Endothelial cell of umbilical vein (primary cell): ENCODE data around the gene PRR5L. TPM values are rescaled to one million over a fixed set of nuclear protein-coding genes. Genes with fewer than 3 reads are reported as not detected.

Source experiments
- BruUV-seq: library from RNA; stranded (reverse); fragments of 400-500 nt; replicated peaks from 2 replicates; lab custom pipeline; 2021; lab: Mats Ljungman, UMichigan
- CTCF ChIA-PET: fragments of 300-600, 350-600 bp; sonication (Branson Sonifier 250); formaldehyde crosslinking; loops from one replicate; lab custom pipeline; 2021; ENCODE audit warnings: antibody characterized with exemption, inconsistent platforms; lab: Charles Lee
- POLR2A ChIA-PET: fragments of 300-600, 350-600 bp; sonication (Branson Sonifier 250); formaldehyde crosslinking; loops from one replicate; lab custom pipeline; 2021; ENCODE audit warnings: antibody characterized with exemption, inconsistent platforms; lab: Charles Lee
- DNase-seq: peaks from one replicate; pipeline ENCODE4 v3.0.0-alpha.2; 2011; ENCODE audit warnings: low read depth, low spot score
- FAIRE-seq: peaks from 2 replicates; lab custom pipeline; 2011; peaks lifted over from hg19 to GRCh38; lab: Jason Lieb, UNC
- H2AFZ ChIP-seq: 2 replicates; pipeline ENCODE4 v1.6.0; 2012; ENCODE audit warnings: low read depth, low read length, control low read depth, inconsistent platforms
- H3K27ac ChIP-seq: 2 replicates; pipeline ENCODE4 v1.5.1; 2011; ENCODE audit warnings: low read depth, mild to moderate bottlenecking, control low read depth, low read length, moderate library complexity; ENCODE audit not compliant: insufficient read depth
- H3K27me3 ChIP-seq, 2 experiments: 2 replicates each; pipeline versions ENCODE4 v1.6.0 to v1.6.1; 2011; ENCODE audit warnings: low read length in 2 of 2, mixed read lengths in 1 of 2; ENCODE audit not compliant: control insufficient read depth in 2 of 2, insufficient read depth in 2 of 2
- H3K36me3 ChIP-seq, 2 experiments: 2 replicates in 1 of 2; 3 replicates in 1 of 2; pipeline ENCODE4 v1.5.1; 2011; ENCODE audit warnings: low read length in 2 of 2, mild to moderate bottlenecking in 1 of 2, moderate library complexity in 1 of 2; ENCODE audit not compliant: control insufficient read depth in 2 of 2, insufficient read depth in 2 of 2; ENCODE audit errors: extremely low read depth in 1 of 2
- H3K4me1 ChIP-seq: 3 replicates; pipeline ENCODE4 v1.5.1; 2011; ENCODE audit warnings: mild to moderate bottlenecking, low read length; ENCODE audit not compliant: control insufficient read depth, insufficient read depth; ENCODE audit errors: extremely low read depth
- H3K4me2 ChIP-seq: 2 replicates; pipeline ENCODE4 v1.6.1; 2011; ENCODE audit warnings: low read length, control low read depth, mixed read lengths; ENCODE audit not compliant: insufficient read depth
- H3K4me3 ChIP-seq, 3 experiments: fragments of 200-600 bp in 1 of 3; sonication (generic), shearing (Covaris generic) in 1 of 3; replicated peaks in 1 of 3; 2 replicates each; pipeline ENCODE4 v1.5.1; 2011 to 2016; ENCODE audit warnings: control low read depth in 3 of 3, low read length in 3 of 3, mild to moderate bottlenecking in 2 of 3, inconsistent platforms in 1 of 3, low read depth in 1 of 3, moderate library complexity in 1 of 3; ENCODE audit not compliant: insufficient read depth in 1 of 3
- H3K79me2 ChIP-seq: 2 replicates; pipeline ENCODE4 v1.6.0; 2012; ENCODE audit warnings: low read length, inconsistent platforms; ENCODE audit not compliant: control insufficient read depth, insufficient read depth
- H3K9ac ChIP-seq: replicated peaks from 2 replicates; pipeline ENCODE3; 2011; ENCODE audit warnings: low read length, control low read depth; ENCODE audit not compliant: insufficient read depth; ENCODE audit errors: extremely low read depth
- H3K9me1 ChIP-seq: replicated peaks from 3 replicates; pipeline ENCODE4 v1.6.0; 2011; ENCODE audit warnings: mild to moderate bottlenecking, low read length; ENCODE audit not compliant: control insufficient read depth, insufficient read depth; ENCODE audit errors: extremely low read depth
- H3K9me3 ChIP-seq: replicated peaks from 2 replicates; pipeline ENCODE4 v1.5.1; 2012; ENCODE audit warnings: low read length, inconsistent platforms; ENCODE audit not compliant: control insufficient read depth, insufficient read depth
- H4K20me1 ChIP-seq: replicated peaks from 2 replicates; pipeline ENCODE3; 2011; ENCODE audit warnings: mild to moderate bottlenecking, low read length; ENCODE audit not compliant: control insufficient read depth, insufficient read depth; ENCODE audit errors: extremely low read depth
- CTCF ChIP-seq, 2 donors: IDR thresholded peaks; 1 replicate in 1 of 2; 2 replicates in 1 of 2; pipeline ENCODE4 v1.5.1; 2011; ENCODE audit warnings: low read length in 2 of 2, mild to moderate bottlenecking in 2 of 2, moderate library complexity in 2 of 2, control low read depth in 1 of 2, inconsistent platforms in 1 of 2, low read depth in 1 of 2; ENCODE audit not compliant: insufficient read depth in 1 of 2; ENCODE audit errors: extremely low read depth in 1 of 2
- FOS ChIP-seq: IDR thresholded peaks from 2 replicates; pipeline ENCODE4 v1.6.1; 2011; ENCODE audit warnings: mild to moderate bottlenecking, low read length, moderate library complexity, borderline replicate concordance; ENCODE audit not compliant: insufficient read depth
- MYC ChIP-seq: IDR thresholded peaks from one replicate; pipeline ENCODE4 v1.6.1; 2011; ENCODE audit warnings: mild to moderate bottlenecking, low read depth, low read length
- POLR2AphosphoS5 ChIP-seq: IDR thresholded peaks from 2 replicates; pipeline ENCODE4 v1.6.1; 2012; ENCODE audit warnings: low read depth, mild to moderate bottlenecking, control low read depth, low read length, moderate library complexity; ENCODE audit not compliant: insufficient read depth
- dilution Hi-C: fragments of 300-500 bp; cut with MboI; formaldehyde crosslinking; loops from one replicate; pipeline ENCODE4 v1.15.0; 2019; ENCODE audit warnings: low sequenced_read_pairs; ENCODE audit not compliant: extremely low pct_ligation_motif_present
- intact Hi-C: fragments of 100-400 bp; cut with micrococcal nuclease; formaldehyde crosslinking; loops from one replicate; pipeline ENCODE4 v1.10.0; 2022
- polyA plus RNA-seq, 4 experiments: library from polyadenylated mRNA; depleted of rRNA in 3 of 4; stranded (reverse) in 3 of 4; unstranded in 1 of 4; fragments of >200 nt; gene quantifications; 2 replicates each; pipeline versions ENCODE4 v1.2.1 to v1.2.3, GENCODE V29; 2011 to 2012; ENCODE audit warnings: missing spikeins in 1 of 4
- total RNA-seq: library from RNA; stranded (reverse); gene quantifications from 2 replicates; pipeline ENCODE4 v1.2.3, GENCODE V29; 2021

Gene PRR5L
- total and polyA plus RNA-seq, 2 donors (not counting 3 experiments of a cell fraction or from before 2014, with no cell fraction given): 2.5 to 6.1 TPM

GRCh38 chr11:36265793-36266628 lies 30.1 kb upstream of the PRR5L start:
- ChIA-PET POLR2A (no interaction called here), CTCF (interaction anchor here (0.5 to 7.5 kb wide), 47 partner anchors 9 to 781 kb away, joined by 3 to 162 read pairs (median 4); partner anchors contain the start of genes FJX1 and TRIM44)
- Histone ChIP-seq H3K4me3 (no peak overlapping the region), H3K27ac (no peak overlapping the region), H3K9ac (no peak overlapping the region), H3K4me1 (no peaks in the 10 kb centered on the region), H2AFZ (no peak overlapping the region), H4K20me1 (no peaks in the 10 kb centered on the region), H3K9me3 (no peaks in the 10 kb centered on the region), H3K27me3 (peaks cover 0 to 5% of the 10 kb centered on the region in 2 experiments), H3K79me2 (no peaks in the 10 kb centered on the region), H3K4me2 (no peak overlapping the region), H3K9me1 (no peaks in the 10 kb centered on the region), H3K36me3 (no peaks in the 10 kb centered on the region)
- intact Hi-C loops (loop anchor here (1.0 to 10.0 kb wide), 4 partner anchors 444 to 1341 kb away; no protein-coding TSS in a partner anchor), dilution Hi-C loops (loop anchor here (25.0 kb wide), 2 partner anchors 454 to 654 kb away; partner anchors contain the start of gene FJX1)
- BruUV-seq: no TSS peak
- FAIRE-seq: peak; percentile 94
- TF ChIP-seq POLR2AphosphoS5 (no peak), MYC (no peak), CTCF (IDR thresholded peaks at IDR 0.05; ENCODE audit: extremely low read depth in 1 of 2, insufficient read depth in 1 of 2, low read depth in 1 of 2, low read length in 2 of 2) (peak; percentile 86 to 89), FOS (no peak)
- DNase-seq: peak; percentile 40
